SIG-M5 treated with dmso at 0.1 percent for 504 hours (cell line): ENCODE results near the gene TMTC2.

Experiments
- DNase-seq: peaks from one replicate; lab custom pipeline; 2025; ENCODE audit not compliant: unreplicated experiment; lab: John Stamatoyannopoulos, UW

Gene TMTC2

DNA sequence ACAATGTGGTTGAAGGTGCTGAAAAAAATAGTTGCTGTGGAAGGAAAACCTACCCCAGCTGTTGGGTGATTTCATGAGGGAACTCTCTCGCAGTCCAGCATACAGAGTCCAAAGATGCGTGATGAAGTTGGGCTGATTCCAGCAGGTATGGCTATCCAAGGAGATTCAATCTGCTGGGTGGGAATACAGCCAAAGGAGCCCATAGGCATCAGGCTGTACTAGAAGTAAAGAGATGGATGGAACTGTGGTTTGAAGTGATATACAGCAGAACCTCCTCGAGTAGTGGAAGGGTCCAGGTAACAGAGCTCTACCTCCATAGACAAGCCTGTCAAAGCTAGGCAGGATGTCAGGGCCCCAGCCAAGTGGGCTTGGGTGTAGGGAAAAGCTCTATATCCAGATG, 11.5 kb upstream of the TMTC2 start:
- DNase-seq: no peak

DNA sequence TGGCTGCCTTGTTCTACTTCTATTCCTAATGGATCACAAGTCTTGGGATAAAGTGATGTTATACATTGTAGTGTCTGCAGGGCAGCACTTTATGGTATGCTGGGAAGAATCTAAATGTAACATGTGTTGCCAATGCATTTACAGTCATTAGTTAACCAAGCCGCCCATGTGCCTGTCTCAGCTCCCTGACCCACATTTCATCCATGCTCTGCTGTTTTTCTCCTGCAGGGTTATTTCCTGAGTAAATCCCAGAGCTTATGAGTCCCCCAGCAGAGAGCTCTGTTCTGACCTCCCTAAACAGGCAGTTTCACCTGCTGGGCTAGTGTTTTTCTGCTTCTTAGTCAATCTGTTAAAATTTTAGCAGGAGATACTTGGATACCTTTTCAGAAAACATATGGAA, 4.4 kb upstream of the TMTC2 start:
- DNase-seq: no peak

DNA sequence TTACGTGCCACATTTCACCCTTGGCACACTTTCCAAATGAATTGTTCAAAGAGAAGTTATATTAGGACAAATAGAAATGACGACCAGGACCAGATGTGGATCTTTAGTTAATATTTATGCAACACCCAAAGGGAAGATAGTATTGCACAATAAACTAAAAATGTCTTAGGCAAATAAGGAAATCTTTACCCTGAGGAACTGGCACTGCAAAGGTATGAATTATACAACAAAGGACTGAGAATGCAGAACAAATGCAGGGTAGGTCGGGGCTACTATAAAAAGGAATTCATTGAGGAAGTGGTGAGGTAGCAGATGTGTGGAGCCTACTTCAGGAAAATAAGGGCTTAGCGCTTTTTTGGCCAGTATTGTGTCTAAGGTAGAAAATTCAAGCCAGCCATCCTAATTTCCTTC, 3.9 kb upstream of the TMTC2 start:
- DNase-seq: peak; percentile 76

DNA sequence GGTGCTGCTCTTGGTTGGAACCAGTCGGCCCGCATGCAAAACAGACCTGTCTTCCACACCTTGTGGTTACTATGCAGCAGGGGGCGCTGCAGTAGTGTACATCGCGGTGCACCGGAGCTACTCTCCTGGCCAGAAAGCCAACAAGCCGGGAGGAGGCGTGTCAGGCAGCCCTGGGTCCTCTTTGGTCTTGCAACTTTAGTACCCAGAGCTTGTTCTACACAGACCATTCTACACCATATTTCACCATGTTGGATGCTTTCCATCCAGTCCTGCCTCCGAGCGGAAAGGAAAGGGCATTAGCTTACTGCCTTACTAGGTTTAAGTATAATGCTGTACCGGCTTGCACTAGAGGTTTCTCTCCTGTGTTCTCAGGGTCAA, 927 bp upstream of the TMTC2 start:
- peak; percentile 93 for DNase-seq

DNA sequence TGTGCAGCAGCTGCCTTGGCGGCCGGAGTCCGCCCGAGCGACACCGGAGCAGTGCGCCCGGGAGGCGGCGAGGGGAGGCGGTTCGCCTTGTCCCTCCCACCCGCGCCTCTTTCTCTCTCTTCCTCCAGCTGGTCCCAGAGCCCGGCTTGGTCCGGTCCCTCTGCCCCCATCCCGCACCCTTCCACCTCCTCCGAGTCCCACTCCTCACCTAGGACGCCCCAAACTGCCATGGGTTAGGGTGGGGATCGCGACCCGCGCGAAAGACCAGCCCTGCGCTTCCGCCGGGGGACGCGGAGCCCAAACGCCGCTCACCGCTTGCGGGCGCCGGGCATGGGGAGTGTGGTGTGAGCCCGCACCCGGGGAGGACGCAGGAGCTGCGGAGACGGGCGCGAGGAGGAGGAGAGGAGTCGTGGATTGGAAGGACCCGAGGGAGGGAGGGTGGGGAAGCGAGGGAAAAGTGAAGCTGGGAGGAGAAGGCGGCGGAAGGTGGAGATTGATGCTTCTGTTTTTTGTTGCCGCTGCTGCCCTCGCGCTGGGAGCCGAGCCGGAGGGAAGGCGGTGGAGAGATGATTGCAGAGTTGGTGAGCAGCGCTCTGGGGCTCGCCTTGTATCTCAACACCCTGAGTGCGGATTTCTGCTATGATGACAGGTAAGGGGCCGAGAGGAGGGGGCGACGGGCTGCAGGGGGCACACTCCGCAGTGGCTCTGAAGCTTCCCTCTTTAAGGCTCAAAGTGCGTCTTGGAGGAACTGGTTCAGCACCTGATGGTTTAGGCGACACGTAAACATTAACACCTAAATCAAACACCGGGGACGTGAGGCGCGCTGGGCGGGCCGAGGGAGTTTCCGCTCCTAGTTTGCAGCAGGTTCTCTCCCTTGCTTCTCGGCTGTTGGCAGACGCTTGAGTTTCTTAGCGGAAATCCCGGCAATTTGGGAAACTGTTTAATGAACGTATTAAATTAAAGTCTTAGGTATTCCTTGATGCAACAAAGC, 610 bp downstream of the TMTC2 start:
- peak; percentile 61 for DNase-seq

DNA sequence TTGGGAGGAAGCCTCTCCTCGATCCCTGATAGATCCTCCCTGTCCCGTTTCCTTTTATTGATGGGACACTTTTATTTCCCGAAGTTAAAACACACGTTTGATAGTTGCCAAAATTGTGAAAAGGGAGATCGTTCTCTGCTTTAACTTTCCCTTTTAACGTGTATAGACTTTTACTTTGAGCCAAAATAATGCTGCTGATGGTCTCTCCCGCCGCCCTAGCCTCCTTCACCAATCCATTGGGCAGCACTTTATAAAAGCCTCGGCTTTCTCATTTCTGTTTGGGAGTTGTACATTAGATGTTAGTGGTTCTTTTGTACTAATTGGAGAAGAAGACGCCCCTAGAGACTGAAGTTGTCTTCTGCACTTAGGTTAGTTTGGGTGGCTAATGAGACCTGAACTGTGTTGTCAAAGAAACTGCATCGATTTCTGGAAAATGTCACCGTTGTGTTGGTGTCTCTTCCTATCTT, 1.4 kb downstream of the TMTC2 start:
- DNase-seq: peak; percentile 81

DNA sequence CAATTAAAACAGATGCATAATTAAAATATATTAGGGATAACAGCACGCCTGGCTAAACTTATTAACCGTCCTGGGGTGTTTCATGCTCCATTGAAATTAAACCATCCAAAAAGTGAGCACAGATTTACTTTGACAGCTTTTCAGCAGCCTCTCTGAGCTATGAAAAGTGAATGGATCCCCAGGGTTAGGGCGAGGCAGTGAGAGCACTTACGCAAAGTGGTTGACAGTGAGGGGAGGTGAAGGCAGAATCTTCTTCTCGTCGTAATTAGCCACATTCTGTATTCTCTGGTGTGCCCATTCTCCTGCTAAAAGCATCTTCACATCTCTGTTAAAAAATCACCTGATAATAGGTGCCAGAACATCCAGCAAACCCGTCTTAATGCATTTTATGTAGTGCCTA, 1.9 kb downstream of the TMTC2 start:
- no peak for DNase-seq

DNA sequence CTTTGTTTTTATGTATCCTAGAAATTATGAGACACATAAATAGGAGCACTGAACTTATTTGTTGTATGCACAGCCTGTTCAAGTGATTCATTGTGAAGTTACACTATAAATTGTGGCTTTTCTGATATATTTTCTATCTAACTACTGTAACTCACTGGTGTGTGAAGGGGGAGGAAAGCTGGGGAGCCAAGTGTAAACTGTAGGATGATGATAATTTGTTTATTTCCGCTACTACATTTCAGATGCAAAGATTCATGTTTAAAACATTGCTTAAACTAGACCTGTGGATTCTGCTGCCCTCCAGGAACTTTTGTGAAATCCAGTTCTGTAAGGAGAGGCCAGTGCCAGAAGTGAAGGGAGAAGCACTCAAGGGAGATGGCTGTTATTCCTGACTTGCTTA, 3.3 kb downstream of the TMTC2 start:
- DNase-seq: no peak

DNA sequence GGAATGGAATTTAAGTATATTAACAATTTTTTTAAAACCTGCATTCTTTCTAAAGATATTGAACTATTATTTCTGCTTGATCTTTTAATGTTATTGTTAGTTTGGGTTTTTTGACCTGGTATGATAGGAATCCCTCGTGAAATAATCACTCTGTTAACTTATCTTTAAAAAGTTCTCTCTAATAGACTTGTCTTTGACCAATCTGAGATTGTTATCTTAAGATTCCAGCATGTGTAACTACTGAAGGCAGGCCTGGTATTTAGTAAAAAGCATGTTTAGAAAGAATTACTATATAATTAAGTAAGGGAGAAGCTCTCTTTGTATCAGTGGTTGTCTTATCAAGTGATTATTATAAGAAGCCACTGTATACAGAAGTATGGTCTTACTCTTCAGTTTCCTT, 4.8 kb downstream of the TMTC2 start:
- DNase-seq: no peak

DNA sequence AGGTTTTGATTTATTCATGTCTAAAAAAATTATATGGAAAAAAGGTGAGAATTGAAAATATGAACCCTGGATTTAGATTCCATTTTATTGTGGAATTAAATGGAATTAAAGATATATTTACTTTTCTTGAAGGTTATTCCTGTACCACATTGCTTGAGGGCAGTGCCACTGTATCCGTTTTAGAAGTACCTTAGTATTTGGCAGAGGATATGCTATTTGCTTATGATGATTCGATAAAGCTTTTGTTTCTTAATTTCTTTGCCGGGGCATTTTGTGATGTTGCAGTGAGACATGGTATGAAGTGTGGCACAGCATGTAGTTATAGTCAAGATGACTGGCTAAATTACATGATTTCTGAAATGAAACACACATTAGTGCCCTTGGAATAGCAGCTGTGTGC, 7.6 kb downstream of the TMTC2 start:
- no peak for DNase-seq

DNA sequence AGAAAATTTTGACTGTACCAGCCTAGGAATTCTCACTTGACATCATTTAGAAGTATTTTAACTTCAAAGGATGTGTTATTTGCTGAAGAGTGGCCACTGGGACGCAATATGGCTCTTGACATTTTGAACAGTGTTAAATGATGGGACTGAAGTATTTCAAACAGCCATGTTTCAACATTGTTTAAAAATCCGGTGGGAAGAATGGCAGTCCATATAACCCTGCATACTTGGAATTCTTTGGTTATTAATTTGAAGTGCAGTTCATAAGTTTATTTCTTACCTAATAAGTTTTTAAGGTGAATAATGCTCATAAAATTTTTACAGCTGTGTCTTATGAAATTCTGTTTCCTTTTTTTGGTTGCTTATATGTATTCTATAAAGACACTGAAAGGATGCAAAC, 8.3 kb downstream of the TMTC2 start:
- DNase-seq: no peak

DNA sequence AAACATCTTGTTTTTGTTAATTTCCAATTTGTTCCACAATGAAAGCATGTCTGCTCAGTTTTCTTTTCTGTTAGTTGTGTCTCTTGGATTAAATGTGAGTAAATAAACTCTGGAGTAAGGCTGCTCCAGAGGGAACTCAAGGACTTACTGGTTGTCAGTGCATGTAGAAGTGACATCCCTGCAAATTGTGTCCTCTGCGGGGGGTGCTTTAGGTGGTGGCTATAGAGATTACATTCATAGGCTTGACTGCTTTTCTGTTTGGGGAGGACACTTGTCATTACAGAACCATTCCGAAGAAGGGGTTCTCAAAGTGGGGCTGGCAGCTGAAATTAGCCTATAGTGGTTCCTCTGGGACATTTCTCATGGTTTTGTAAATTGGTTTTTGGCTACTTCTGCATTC, 8.8 kb downstream of the TMTC2 start:
- DNase-seq: no peak

DNA sequence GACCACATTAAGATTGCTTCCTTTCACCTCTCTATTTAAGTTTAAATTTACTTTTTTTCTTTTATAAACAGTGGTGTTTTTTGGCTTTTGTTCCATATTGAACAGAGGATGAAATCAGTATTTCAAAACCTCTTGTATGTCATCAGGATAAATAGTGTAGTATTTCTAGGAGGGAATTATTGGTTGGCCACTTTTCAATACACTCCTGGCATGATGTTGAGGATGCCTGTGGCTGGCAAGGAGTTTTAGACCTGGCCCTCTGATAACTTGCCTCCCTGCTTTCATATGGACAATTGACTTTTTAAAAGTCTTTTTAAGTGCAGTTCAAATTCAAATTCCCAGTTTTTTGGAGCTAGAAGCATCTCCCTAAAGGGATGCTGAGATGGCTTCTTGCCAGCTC, 9.8 kb downstream of the TMTC2 start:
- DNase-seq: no peak

DNA sequence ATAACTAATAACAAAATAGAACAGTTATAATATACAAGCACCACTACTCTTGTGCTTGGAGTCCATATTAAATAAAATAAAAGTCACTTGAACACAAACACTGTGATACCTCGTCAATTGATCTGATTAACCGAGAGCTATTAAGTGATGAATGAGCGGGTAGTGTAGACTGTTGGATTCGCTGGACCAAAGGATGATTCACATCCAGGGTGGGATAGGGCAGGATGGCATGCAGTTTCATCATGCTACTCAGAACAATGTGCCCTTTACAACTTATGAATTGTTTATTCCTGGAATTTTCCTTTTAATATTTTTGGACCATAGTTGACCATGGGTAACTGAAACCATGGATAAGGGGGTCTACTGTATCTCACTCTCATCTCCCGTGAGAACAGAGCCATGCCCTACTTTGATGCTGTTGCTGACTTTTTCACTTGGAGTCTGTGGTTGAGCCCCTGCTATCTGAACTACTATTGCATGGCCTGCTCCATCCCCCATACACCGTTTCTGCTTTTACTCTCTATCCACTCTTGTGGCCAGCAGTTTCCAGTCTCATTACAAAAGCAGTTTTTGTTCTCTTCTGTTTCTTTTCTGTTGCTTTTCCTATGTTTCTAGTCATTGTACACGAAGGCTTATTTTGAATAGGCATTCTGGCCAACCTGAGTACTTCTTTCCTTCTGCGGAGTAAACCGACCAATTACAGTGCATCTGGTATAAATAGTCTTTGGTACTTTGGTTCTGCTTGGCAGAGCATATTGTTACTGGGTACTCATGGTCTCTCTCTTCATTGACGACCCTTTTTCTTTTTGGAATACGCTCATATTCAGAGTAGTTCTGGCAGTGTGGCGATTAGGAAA, 12.2 kb downstream of the TMTC2 start:
- no peak for DNase-seq

DNA sequence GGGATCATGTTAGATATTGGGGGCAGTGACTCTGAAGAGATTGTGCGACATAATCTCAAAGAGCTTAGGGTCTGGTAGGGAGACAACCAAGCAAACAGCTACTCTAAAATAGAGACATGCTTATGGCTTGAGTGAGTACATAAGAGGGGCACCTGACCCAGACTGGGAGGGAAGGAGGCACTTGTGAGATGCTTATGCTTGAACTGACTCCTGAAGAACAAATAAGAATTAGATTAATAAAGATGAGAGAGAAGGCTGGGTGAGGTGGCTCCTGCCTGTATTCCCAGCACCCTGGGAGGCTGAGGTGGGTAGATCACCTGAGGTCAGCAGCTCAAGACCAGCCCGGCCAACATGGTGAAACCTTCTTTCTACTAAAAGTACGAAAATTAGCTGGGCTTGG, 19.1 kb downstream of the TMTC2 start:
- DNase-seq: no peak

DNA sequence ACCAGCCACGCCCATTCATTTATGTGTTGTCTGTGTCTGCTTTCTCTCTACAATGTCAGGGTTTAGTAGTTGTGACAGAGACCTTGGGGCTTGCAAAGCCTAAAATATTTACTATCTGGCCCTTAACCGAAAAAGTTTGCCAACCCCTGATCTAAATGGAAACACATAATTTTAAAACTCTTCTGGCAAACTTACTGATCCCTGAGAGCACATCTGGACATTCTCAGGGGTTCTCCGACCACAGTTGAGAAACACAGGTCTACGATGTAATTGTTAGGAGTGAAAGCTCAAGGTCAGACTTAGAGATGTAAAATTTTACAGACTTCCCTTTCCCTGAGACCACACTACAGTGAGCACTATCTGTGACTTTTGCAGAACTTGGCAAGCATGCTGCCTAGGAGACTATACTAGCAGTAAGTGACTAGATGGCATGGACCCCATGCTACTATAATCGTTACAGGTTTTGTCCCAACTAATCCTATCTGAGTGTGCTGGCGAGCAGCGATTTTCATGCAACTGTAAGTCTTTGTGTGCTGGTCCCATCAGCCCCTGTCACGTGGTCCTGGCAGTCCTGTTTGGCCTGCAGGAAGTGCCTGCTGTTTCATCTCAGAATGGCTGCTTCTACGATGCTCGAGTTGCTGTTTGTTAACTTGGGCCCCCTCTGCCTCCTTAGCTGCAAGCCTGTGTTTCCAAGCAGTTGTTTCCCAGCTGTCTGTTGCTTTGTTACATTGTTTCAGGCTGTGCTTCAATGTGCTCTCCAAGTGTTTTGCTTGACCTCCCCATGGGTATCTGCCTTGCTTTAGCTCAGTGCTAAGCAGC, 21.6 kb downstream of the TMTC2 start:
- DNase-seq: peak; percentile 48

DNA sequence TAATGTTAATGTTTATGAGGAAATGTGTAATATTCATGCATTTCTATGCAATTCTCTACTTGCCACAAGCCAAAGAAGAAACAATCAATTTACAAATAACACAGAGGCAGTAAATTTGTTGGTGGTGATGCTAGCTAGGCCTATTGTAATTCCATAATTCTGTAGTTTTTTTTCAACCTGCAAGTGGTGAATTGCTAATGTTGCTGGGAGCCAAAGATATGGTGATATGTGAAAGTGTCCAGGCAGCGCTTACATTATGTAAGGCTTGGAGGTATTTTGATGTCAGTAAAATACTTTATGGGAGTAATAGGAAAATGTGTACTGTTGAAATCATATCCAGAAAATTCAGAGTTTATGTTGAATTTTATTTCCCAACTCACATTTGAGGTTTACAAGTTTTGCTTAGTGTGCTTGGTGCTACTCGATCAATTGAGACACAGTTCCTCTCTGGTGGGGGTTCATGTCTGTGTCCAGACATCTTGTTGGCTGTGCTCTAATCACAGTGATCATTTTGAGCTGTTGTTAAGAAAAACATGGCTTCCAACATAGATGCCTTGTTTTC, 23.2 kb downstream of the TMTC2 start:
- DNase-seq: no peak

DNA sequence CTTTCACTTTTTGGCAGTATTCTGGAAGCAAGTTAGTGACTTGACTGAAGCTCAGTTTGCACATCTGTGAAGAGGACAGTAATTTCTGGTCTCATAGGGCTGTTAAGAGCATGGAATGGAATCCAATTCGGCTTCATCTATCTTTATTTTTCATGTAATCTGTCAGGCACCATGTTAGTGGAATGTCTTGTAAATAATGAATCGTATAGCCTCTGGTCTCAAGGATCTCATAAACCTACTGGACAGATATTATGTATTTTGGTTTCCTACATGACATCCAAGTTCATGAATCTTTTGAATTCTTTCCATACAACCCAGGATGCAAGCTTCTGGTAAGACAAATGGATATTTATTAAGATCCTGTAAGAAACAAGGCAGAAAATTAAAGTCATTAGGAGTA, 24.0 kb downstream of the TMTC2 start:
- DNase-seq: no peak

DNA sequence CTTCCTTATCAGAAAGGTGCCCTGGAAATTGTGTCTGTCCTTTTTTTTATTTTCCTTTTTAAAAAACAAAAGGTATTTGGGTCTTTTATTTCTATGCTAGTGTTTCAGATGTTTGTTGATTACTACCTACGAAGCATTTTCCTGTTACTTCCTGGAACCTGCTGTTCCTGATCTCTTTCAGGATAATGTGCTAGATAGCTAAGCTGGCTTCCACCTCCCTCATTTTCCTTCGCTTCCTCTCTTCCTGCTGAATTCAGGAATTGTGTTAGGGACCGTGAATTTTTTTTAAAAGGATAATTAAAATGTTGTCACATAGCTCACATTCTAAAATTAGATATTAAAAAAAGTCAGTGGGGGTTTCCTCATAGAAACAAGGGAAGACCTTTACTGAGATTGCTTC, 27.7 kb downstream of the TMTC2 start:
- no peak for DNase-seq

DNA sequence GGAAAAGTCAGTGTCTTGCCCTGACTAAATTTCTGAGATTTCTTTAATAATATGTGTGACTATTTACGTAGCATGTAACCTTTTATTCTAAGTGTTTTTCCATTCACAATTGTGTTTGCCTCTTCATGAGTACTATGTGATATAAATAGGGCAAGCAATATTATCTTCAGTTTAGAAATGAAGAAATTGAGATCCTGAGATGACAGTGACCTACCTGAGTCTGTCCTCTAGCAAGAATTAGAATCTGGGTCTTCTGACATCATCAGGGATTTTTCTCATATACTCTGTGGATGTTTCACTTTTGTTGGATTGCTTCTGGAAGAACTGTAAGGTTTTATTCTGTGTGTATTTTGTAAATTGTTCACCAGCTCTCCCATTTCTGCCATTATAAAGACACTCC, 35.0 kb downstream of the TMTC2 start:
- no peak for DNase-seq

DNA sequence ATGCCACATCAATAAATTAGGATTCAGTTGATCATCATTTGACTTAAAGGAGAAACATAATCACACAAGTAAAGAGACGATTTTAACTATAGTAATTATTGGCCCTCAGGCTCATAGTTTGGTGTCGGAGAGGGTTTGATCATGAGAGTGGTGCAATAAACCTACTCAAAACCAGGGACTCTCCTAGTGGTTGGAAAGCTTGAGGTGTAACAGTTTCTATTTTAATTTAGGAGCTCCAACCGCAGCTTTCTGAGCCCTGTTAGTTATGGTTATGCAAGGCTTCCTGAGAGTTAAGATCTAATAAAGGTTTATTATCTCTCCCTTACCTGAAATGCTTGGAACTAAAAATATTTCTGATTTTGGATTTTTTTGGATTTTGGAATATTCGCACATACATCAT, 36.4 kb downstream of the TMTC2 start:
- DNase-seq: peak; percentile 6
